Measurements from ENCODE around the gene CTF1. TPM values are rescaled to one million over a fixed set of nuclear protein-coding genes. Genes with fewer than 3 reads are reported as not detected.

The CTF1 gene
- total RNA-seq, 2 donors from 2014 or later = 3.1 to 3.3 TPM

GRCh38 chr16:30912794-30913412, 16.5 kb downstream of the CTF1 start:
- Histone ChIP-seq H3K4me3 (ENCODE audit: low read length) (no peak overlapping the region), H3K27ac (ENCODE audit: low read depth, low read length) (no peak overlapping the region), H3K4me1 (ENCODE audit: control insufficient read depth, insufficient read depth, low read length) (peaks cover 12% of the 10 kb centered on the region), H3K9ac (ENCODE audit: extremely low read depth, low read length, poor library complexity, severe bottlenecking) (no peak overlapping the region), H3K36me3 (ENCODE audit: control insufficient read depth, insufficient read depth, low read length) (no peaks in the 10 kb centered on the region), H3K9me3 (ENCODE audit: control insufficient read depth, low read length) (no peaks in the 10 kb centered on the region), H3K27me3 (ENCODE audit: control insufficient read depth, insufficient read depth, low read length, poor library complexity, severe bottlenecking) (no peaks in the 10 kb centered on the region)
- Mint-ChIP-seq H3K36me3 (ENCODE audit: low read depth) (no peaks in the 10 kb centered on the region), H3K9me3 (no peaks in the 10 kb centered on the region), H3K4me1 (peaks cover 11% of the 10 kb centered on the region), H3K27ac (no peak overlapping the region), H3K27me3 (ENCODE audit: insufficient read depth) (peaks cover 4% of the 10 kb centered on the region), H3K4me3 (no peak overlapping the region)
- TF ChIP-seq CTCF (conservative IDR thresholded peaks at IDR 0.05) = no peak
- WGBS, 2 experiments (ENCODE audit: insufficient coverage in 1 of 2, insufficient read length in 1 of 2) = 92 to 96% methylated on average over 5 to 6 of the region's 6 CpGs
- no peak for DNase-seq

- Mint-ChIP-seq H3K4me3 (no peak overlapping the region), H3K9me3 (no peaks in the 10 kb centered on the region), H3K4me1 (peaks cover 10% of the 10 kb centered on the region), H3K27me3 (ENCODE audit: insufficient read depth) (no peaks in the 10 kb centered on the region), H3K27ac (no peak overlapping the region), H3K36me3 (ENCODE audit: low read depth) (no peaks in the 10 kb centered on the region)
- no peaks in the 10 kb centered on the region for H3K9me3 ChIP-seq (ENCODE audit: control insufficient read depth, low read length)
- TF ChIP-seq CTCF (conservative IDR thresholded peaks at IDR 0.05) = no peak
- 91 to 95% methylated on average over 3 of the region's 3 CpGs for WGBS, 2 experiments (ENCODE audit: insufficient coverage in 1 of 2, insufficient read length in 1 of 2)
- H3K27me3 ChIP-seq (ENCODE audit: control insufficient read depth, insufficient read depth, low read length, poor library complexity, severe bottlenecking) = no peaks in the 10 kb centered on the region
- H3K4me1 ChIP-seq (ENCODE audit: control insufficient read depth, insufficient read depth, low read length) = peaks cover 12% of the 10 kb centered on the region
- no peak overlapping the region for H3K4me3 ChIP-seq (ENCODE audit: low read length)
- H3K27ac ChIP-seq (ENCODE audit: low read depth, low read length) = no peak overlapping the region
- no peaks in the 10 kb centered on the region for H3K36me3 ChIP-seq (ENCODE audit: control insufficient read depth, insufficient read depth, low read length)
- H3K9ac ChIP-seq (ENCODE audit: extremely low read depth, low read length, poor library complexity, severe bottlenecking) = no peak overlapping the region
- DNase-seq = no peak
These were observed 18.4 kb downstream of the CTF1 start for GRCh38 chr16:30914830-30915229.

GRCh38 chr16:30918614-30919013, 22.2 kb downstream of the CTF1 start:
- Histone ChIP-seq H3K27me3 (ENCODE audit: control insufficient read depth, insufficient read depth, low read length, poor library complexity, severe bottlenecking) (no peaks in the 10 kb centered on the region), H3K9me3 (ENCODE audit: control insufficient read depth, low read length) (no peaks in the 10 kb centered on the region), H3K36me3 (ENCODE audit: control insufficient read depth, insufficient read depth, low read length) (no peaks in the 10 kb centered on the region), H3K4me1 (ENCODE audit: control insufficient read depth, insufficient read depth, low read length) (peaks cover 3% of the 10 kb centered on the region), H3K9ac (ENCODE audit: extremely low read depth, low read length, poor library complexity, severe bottlenecking) (no peak overlapping the region), H3K4me3 (ENCODE audit: low read length) (no peak overlapping the region), H3K27ac (ENCODE audit: low read depth, low read length) (no peak overlapping the region)
- 80 to 95% methylated on average over 1 of the region's 1 CpG for WGBS, 2 experiments (ENCODE audit: insufficient coverage in 1 of 2, insufficient read length in 1 of 2)
- no peaks in the 10 kb centered on the region for H3K36me3 Mint-ChIP-seq (ENCODE audit: low read depth)
- H3K27ac Mint-ChIP-seq = no peak overlapping the region
- no peak overlapping the region for H3K4me3 Mint-ChIP-seq
- no peak for TF ChIP-seq CTCF (conservative IDR thresholded peaks at IDR 0.05)
- DNase-seq = no peak
- H3K4me1 Mint-ChIP-seq = peaks cover 2% of the 10 kb centered on the region
- no peaks in the 10 kb centered on the region for H3K27me3 Mint-ChIP-seq (ENCODE audit: insufficient read depth)
- H3K9me3 Mint-ChIP-seq = no peaks in the 10 kb centered on the region
